Calu3 (cell line): ENCODE measurements around the gene CDK5RAP3. TPM values are rescaled to one million over a fixed set of nuclear protein-coding genes. Genes with fewer than 3 reads are reported as not detected.
"Not testable (repeated sequence)": the region's sequence is repeated elsewhere in the genome, so short reads cannot be mapped to it uniquely, and the experiment has no call there.

Experiments used
- BruUV-seq: library from RNA; stranded (reverse); fragments of 400-500 nt; replicated peaks from 2 replicates; lab custom pipeline; 2021; lab: Mats Ljungman, UMichigan
- CTCF ChIA-PET: fragments of 300-600 bp; sonication (Branson Sonifier 250); formaldehyde crosslinking; loops from one replicate; lab custom pipeline; 2022; ENCODE audit warnings: antibody characterized with exemption; lab: Charles Lee
- DNase-seq: peaks from one replicate; pipeline ENCODE4 v3.0.0; 2022
- H3K27ac Mint-ChIP-seq: one replicate; pipeline ENCODE4 v1.8.0; 2022; ENCODE audit warnings: mixed read lengths; ENCODE audit not compliant: unreplicated experiment
- H3K27me3 Mint-ChIP-seq: one replicate; pipeline ENCODE4 v1.8.0; 2022; ENCODE audit warnings: mixed read lengths; ENCODE audit not compliant: unreplicated experiment
- H3K36me3 Mint-ChIP-seq: one replicate; pipeline ENCODE4 v1.8.0; 2022; ENCODE audit warnings: mild to moderate bottlenecking, moderate library complexity, mixed read lengths; ENCODE audit not compliant: insufficient read depth, unreplicated experiment
- H3K4me1 Mint-ChIP-seq: one replicate; pipeline ENCODE4 v1.8.0; 2022; ENCODE audit warnings: mild to moderate bottlenecking, low read depth, mixed read lengths; ENCODE audit not compliant: unreplicated experiment
- H3K4me3 Mint-ChIP-seq: one replicate; pipeline ENCODE4 v1.8.0; 2022; ENCODE audit warnings: mild to moderate bottlenecking, low read depth, moderate library complexity, mixed read lengths; ENCODE audit not compliant: unreplicated experiment
- H3K9me3 Mint-ChIP-seq: one replicate; pipeline ENCODE4 v1.8.0; 2022; ENCODE audit warnings: low read depth, mixed read lengths; ENCODE audit not compliant: unreplicated experiment
- CTCF ChIP-seq: fragments of 200-600 bp; IDR thresholded peaks from one replicate; pipeline ENCODE4 v1.8.0; 2022; ENCODE audit warnings: antibody characterized with exemption; ENCODE audit not compliant: unreplicated experiment
- intact Hi-C: fragments of 100-400 bp; cut with micrococcal nuclease; formaldehyde crosslinking; loops from one replicate; pipeline ENCODE4 v1.10.0; 2022; ENCODE audit not compliant: unreplicated experiment
- total RNA-seq: library from RNA; stranded (reverse); gene quantifications from 2 replicates; pipeline ENCODE4 v1.2.3, GENCODE V29; 2022

The CDK5RAP3 gene
- total RNA-seq, 1 experiment from 2014 or later: 431 TPM

DNA sequence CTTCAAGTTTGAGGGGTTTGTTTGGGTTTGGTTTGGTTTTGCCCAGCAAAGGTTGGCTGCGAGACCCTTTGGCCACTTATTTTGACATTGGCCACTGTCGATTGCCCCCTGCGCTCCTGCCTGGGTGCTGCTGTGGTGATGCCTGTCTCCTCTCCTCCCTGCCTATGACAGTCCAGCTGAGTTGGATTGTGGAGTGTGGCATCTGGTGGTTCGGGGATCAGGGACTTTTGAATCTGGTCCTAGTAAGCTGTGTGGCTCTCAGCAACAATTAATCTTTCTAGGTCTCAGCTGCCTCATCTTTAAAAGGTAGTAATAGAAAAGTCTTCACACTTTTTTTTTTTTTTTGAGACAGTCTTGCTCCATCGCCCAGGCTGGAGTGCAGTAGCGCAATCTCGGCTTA, 27.1 kb downstream of the CDK5RAP3 start:
- Mint-ChIP-seq H3K4me1 (peaks cover 10% of the 10 kb centered on the region), H3K27me3 (no peaks in the 10 kb centered on the region), H3K27ac (no peak overlapping the region), H3K9me3 (no peaks in the 10 kb centered on the region), H3K4me3 (no peak overlapping the region), H3K36me3 (peaks cover 9% of the 10 kb centered on the region)
- intact Hi-C loops: no loop called here
- no peak for DNase-seq
- BruUV-seq: no TSS peak
- CTCF ChIA-PET: interaction anchor here (0.6 to 0.8 kb wide), 2 partner anchors 13 to 716 kb away, joined by 3 to 6 read pairs; no protein-coding TSS in a partner anchor
- TF ChIP-seq CTCF: no peak

DNA sequence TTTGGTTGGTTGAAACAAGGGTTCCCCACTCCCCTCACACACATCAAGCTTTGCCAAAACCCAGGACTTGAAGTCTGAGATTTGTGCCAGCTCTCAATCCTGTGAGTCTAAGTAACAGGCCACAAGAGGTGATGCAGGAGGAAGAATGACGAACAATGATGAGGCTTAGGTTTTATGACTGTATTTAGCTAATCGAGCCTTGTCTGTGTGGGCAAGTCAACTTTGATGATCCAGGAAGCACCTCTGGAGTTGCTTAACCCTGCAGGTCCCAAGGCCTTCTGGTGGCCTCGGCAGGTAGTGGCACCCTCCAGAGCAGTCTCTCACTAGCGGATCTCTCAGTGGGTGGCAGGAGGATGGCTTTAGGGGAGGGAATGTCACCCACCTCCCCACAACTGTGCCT, 28.7 kb downstream of the CDK5RAP3 start:
- Mint-ChIP-seq H3K4me1 (peaks cover 22% of the 10 kb centered on the region), H3K27me3 (no peaks in the 10 kb centered on the region), H3K36me3 (peaks cover 9% of the 10 kb centered on the region), H3K9me3 (no peaks in the 10 kb centered on the region), H3K4me3 (no peak overlapping the region), H3K27ac (no peak overlapping the region)
- CTCF ChIA-PET: interaction anchor here (1.1 to 1.6 kb wide), 5 partner anchors 10 to 110 kb away, joined by 3 to 6 read pairs (median 3); partner anchors contain the start of gene CDK5RAP3
- BruUV-seq: no TSS peak
- no peak for TF ChIP-seq CTCF
- peak; percentile 47 for DNase-seq
- intact Hi-C loops: no loop called here

DNA sequence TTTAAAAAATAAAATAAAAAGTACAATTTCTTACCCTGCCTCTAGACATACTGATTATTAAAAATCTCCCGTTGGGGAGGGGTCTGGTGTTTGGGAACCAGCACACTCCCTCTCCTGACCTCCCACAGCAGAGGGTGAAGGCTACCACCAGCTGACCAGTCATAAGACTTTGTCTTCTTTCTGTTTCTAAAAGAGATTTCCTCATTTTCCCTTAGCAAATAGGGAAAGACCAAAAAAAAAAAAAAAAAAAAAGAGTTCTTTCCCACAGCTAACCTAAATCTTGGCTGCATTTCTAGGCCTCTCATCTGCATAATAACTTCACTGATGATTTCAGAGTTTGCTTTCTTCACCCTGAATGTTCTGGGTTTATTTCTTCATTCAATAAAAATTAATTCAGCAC, 30.3 kb downstream of the CDK5RAP3 start:
- no peaks in the 10 kb centered on the region for H3K27me3 Mint-ChIP-seq
- no peaks in the 10 kb centered on the region for H3K9me3 Mint-ChIP-seq
- CTCF ChIA-PET: no interaction called here
- BruUV-seq: no TSS peak
- H3K36me3 Mint-ChIP-seq: peaks cover 9% of the 10 kb centered on the region
- no peak for DNase-seq
- no peak for TF ChIP-seq CTCF
- H3K4me3 Mint-ChIP-seq: no peak overlapping the region
- intact Hi-C loops: no loop called here
- H3K27ac Mint-ChIP-seq: peak overlapping the region; percentile 88
- peaks cover 22% of the 10 kb centered on the region for H3K4me1 Mint-ChIP-seq

GRCh38 chr17:48001657-48002056, 30.7 kb downstream of the CDK5RAP3 start:
- H3K27me3 Mint-ChIP-seq, BruUV-seq, H3K9me3 Mint-ChIP-seq, H3K4me3 Mint-ChIP-seq, intact Hi-C loops, H3K36me3 Mint-ChIP-seq, DNase-seq: not testable (repeated sequence)
- peaks cover 22% of the 10 kb centered on the region for H3K4me1 Mint-ChIP-seq
- peak overlapping the region; percentile 88 for H3K27ac Mint-ChIP-seq
- CTCF ChIA-PET: interaction anchor here (1.1 kb wide), 1 partner anchor 12 kb away, joined by 8 read pairs; no protein-coding TSS in a partner anchor

DNA sequence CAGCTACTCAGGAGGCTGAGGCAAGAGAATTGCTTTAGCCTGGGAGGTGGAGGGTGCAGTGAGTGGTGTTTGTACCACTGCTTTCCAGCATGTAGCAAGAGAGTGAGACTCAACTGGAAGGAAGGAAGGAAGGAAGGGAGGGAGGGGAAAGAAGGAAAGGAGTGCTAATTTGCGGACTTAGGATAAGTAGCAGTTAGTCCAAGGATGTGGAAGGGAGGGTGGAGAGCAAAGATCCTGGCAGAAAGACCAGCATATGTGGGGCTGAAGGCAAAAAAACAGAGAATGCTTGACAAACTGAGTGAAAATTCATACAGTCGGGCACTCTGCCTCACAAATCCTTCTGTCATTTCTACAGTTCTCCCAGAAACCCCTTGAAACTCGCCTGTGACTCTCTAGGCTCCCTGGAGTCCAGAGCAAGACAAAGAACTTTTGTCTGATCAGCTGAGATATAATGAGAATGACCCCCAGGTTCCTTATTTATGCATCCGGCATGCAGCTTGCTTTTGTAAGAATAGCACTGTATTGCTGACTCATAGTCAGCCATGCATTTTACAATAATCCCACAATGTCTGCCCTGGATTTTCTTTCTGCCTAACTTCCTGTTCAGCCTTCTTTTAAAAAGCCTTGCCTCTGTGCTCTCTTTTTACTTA, 31.5 kb downstream of the CDK5RAP3 start:
- Mint-ChIP-seq H3K27ac (peak overlapping the region; percentile 88), H3K9me3 (no peaks in the 10 kb centered on the region), H3K4me1 (peaks cover 22% of the 10 kb centered on the region), H3K36me3 (peaks cover 9% of the 10 kb centered on the region), H3K27me3 (no peaks in the 10 kb centered on the region), H3K4me3 (no peak overlapping the region)
- TF ChIP-seq CTCF: no peak
- peak; percentile 51 for DNase-seq
- no TSS peak for BruUV-seq
- intact Hi-C loops: no loop called here
- CTCF ChIA-PET: interaction anchor here (0.5 to 1.6 kb wide), 11 partner anchors 9 to 796 kb away, joined by 3 to 9 read pairs (median 5); partner anchors contain the start of gene CDK5RAP3
